Right forelimb (tissue), 1 donor: ENCODE measurements around the gene WBP11.

Experiments used
- DNase-seq: peaks from one replicate; pipeline ENCODE4 v3.0.0-alpha.2; 2018

The WBP11 gene

GRCh38 chr12:14824012-14824634, 20.8 kb upstream of the WBP11 start:
- DNase-seq, result no peak

- DNase-seq, result no peak
Measured at GRCh38 chr12:14814014-14814413, 10.7 kb upstream of the WBP11 start, which contains the start of gene SMCO3. Gene SMCO3 (minus strand): TSS chr12:14814182. CDS start chr12:14806680, 7,502 bp downstream.

- no peak for DNase-seq
Measured at GRCh38 chr12:14811486-14811885, 8.2 kb upstream of the WBP11 start.

- DNase-seq, result no peak
Measured at GRCh38 chr12:14810953-14811483, 7.7 kb upstream of the WBP11 start.

GRCh38 chr12:14810167-14810952, 7.1 kb upstream of the WBP11 start:
- no peak for DNase-seq

GRCh38 chr12:14803830-14804160, 517 bp upstream of the WBP11 start:
- no peak for DNase-seq

- DNase-seq, result no peak
Measured at GRCh38 chr12:14802721-14803010, 612 bp downstream of the WBP11 start.

- DNase-seq, result no peak
Measured at GRCh38 chr12:14802247-14802646, 1.0 kb downstream of the WBP11 start.

GRCh38 chr12:14795028-14795448, 8.2 kb downstream of the WBP11 start:
- DNase-seq, result no peak

- DNase-seq, result no peak
Measured at GRCh38 chr12:14785568-14785967, 17.7 kb downstream of the WBP11 start.

GRCh38 chr12:14784471-14784870, 18.8 kb downstream of the WBP11 start:
- DNase-seq, result no peak

GRCh38 chr12:14782756-14783155, 20.5 kb downstream of the WBP11 start:
- no peak for DNase-seq

GRCh38 chr12:14781563-14781962, 21.7 kb downstream of the WBP11 start:
- no peak for DNase-seq

- no peak for DNase-seq
Measured at GRCh38 chr12:14780859-14781258, 22.4 kb downstream of the WBP11 start.

GRCh38 chr12:14779834-14780233, 23.4 kb downstream of the WBP11 start:
- no peak for DNase-seq

- no peak for DNase-seq
Measured at GRCh38 chr12:14777271-14777670, 26.0 kb downstream of the WBP11 start.

GRCh38 chr12:14776236-14776961, 26.9 kb downstream of the WBP11 start:
- DNase-seq, result no peak

GRCh38 chr12:14775636-14775980, 27.7 kb downstream of the WBP11 start:
- no peak for DNase-seq

GRCh38 chr12:14774906-14775635, 28.2 kb downstream of the WBP11 start:
- DNase-seq, result peak; percentile 70

GRCh38 chr12:14774074-14774905, 29.0 kb downstream of the WBP11 start:
- DNase-seq, result peak; percentile 93

GRCh38 chr12:14773685-14774073, 29.6 kb downstream of the WBP11 start:
- no peak for DNase-seq

- DNase-seq, result no peak
Measured at GRCh38 chr12:14772946-14773345, 30.3 kb downstream of the WBP11 start.
